Eye (tissue), 1 donor: ENCODE measurements around the gene POU6F1.

Experiments
- DNase-seq: peaks from one replicate; pipeline ENCODE4 v3.0.0-alpha.2; 2015

The POU6F1 gene

GRCh38 chr12:51156245-51156765, 61.6 kb downstream of the POU6F1 start:
- DNase-seq = no peak

- no peak for DNase-seq
Observed at GRCh38 chr12:51152953-51153352, 64.9 kb downstream of the POU6F1 start.

- DNase-seq = no peak
Observed at GRCh38 chr12:51150777-51151176, 67.1 kb downstream of the POU6F1 start.

GRCh38 chr12:51147309-51147708, 70.6 kb downstream of the POU6F1 start:
- no peak for DNase-seq

- no peak for DNase-seq
Observed at GRCh38 chr12:51139292-51139844, 78.5 kb downstream of the POU6F1 start.
